ENCODE data around the gene GGT5.
"Not testable (repeated sequence)": the region's sequence is repeated elsewhere in the genome, so short reads cannot be mapped to it uniquely, and the experiment has no call there.

Gene GGT5

DNA sequence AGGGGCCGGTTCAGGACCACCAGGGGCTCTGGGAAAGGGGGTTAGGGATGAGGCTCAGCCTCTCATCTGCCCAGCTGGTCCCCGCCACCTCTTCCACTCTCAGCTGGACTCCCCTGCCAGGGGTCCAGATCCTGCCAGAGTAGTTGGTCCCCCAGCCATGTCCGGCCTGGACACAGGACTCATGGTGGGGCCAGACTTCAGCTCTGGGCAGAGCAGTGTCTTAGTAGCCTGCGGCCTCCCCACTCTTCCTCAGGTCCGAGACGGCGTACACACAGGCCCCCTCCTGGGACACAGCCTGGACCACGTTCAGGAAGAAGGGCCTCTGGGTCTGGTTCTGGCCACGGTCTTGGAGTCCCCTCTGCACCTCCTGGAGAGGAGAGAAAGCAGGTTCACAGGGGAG, 25.1 kb downstream of the GGT5 start:
- H3K36me3 ChIP-seq, result no peaks in the 10 kb centered on the region
- no peak overlapping the region for H3K27ac ChIP-seq
- H3K9me3 ChIP-seq, result no peaks in the 10 kb centered on the region
- no peaks in the 10 kb centered on the region for H3K27me3 ChIP-seq
- peaks cover 0 to 3% of the 10 kb centered on the region in 2 experiments for H3K4me1 ChIP-seq (ENCODE audit: control insufficient read depth in 1 of 2, insufficient read depth in 1 of 2, low read depth in 1 of 2, low read length in 1 of 2)
- TF ChIP-seq, protein P1, sequence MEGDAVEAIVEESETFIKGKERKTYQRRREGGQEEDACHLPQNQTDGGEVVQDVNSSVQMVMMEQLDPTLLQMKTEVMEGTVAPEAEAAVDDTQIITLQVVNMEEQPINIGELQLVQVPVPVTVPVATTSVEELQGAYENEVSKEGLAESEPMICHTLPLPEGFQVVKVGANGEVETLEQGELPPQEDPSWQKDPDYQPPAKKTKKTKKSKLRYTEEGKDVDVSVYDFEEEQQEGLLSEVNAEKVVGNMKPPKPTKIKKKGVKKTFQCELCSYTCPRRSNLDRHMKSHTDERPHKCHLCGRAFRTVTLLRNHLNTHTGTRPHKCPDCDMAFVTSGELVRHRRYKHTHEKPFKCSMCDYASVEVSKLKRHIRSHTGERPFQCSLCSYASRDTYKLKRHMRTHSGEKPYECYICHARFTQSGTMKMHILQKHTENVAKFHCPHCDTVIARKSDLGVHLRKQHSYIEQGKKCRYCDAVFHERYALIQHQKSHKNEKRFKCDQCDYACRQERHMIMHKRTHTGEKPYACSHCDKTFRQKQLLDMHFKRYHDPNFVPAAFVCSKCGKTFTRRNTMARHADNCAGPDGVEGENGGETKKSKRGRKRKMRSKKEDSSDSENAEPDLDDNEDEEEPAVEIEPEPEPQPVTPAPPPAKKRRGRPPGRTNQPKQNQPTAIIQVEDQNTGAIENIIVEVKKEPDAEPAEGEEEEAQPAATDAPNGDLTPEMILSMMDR (IDR thresholded peaks at IDR 0.05), result no peak
- H3K4me3 ChIP-seq (ENCODE audit: low read depth in 1 of 2, low read length in 1 of 2), result no peak overlapping the region

- Histone ChIP-seq H3K36me3 (no peaks in the 10 kb centered on the region), H3K27me3 (no peaks in the 10 kb centered on the region), H3K9me3 (no peaks in the 10 kb centered on the region), H3K27ac (no peak overlapping the region), H3K4me1 (ENCODE audit: control insufficient read depth in 1 of 2, insufficient read depth in 1 of 2, low read depth in 1 of 2, low read length in 1 of 2) (peaks cover 0 to 3% of the 10 kb centered on the region in 2 experiments), H3K4me3 (ENCODE audit: low read depth in 1 of 2, low read length in 1 of 2) (no peak overlapping the region)
- TF ChIP-seq, protein P1 (IDR thresholded peaks at IDR 0.05), result no peak
Measured at GRCh38 chr22:24217384-24217783, 27.5 kb downstream of the GGT5 start.

GRCh38 chr22:24216541-24217209, 28.2 kb downstream of the GGT5 start:
- Histone ChIP-seq H3K9me3 (no peaks in the 10 kb centered on the region), H3K4me3 (ENCODE audit: low read depth in 1 of 2, low read length in 1 of 2) (no peak overlapping the region), H3K4me1 (ENCODE audit: control insufficient read depth in 1 of 2, insufficient read depth in 1 of 2, low read depth in 1 of 2, low read length in 1 of 2) (peaks cover 0 to 3% of the 10 kb centered on the region in 2 experiments), H3K27ac (no peak overlapping the region), H3K27me3 (no peaks in the 10 kb centered on the region), H3K36me3 (no peaks in the 10 kb centered on the region)
- TF ChIP-seq, protein P1 (IDR thresholded peaks at IDR 0.05), result no peak

DNA sequence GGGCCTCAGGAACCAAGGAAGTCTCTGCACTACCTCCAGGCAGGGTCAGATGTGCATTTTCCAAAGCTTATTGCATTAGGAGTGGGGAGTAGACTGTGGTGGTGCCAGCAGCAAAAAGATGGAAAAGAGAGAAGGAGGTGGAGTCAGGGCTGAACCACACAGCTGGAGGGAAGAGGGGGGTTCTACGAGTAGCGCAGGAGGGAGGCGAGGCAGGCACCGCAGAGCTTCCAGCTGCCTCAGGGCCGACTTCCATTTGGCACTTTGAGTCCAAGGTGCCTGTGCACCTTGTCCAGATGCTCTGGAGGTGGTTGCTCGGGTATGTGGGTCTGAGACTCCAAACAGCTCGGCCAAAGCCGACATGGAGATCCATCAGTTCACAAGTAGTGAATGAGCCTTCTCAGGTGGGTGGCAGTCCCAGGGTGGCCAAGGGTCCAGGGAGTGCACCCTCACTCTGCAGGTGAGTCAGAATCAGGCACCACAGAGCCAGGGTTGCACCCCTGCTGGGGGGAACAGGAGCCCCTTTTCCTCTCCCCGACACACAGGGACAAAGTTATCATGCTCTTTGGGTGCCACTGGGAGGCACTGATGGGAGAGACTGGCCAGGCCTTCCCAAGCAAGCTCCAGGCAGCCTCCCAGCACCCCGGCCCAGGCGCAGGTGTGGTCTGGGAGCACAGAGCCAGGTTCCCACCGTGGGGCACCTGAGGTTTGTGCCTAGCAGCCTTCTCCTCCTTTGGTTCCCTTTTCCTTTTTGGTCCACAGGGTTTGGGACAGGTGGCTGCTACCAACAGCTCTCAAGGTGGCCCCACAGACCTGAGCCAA, 30.2 kb downstream of the GGT5 start:
- Histone ChIP-seq H3K4me1 (ENCODE audit: control insufficient read depth in 1 of 2, insufficient read depth in 1 of 2, low read depth in 1 of 2, low read length in 1 of 2) (peaks cover 0 to 7% of the 10 kb centered on the region in 2 experiments), H3K36me3 (no peaks in the 10 kb centered on the region), H3K9me3 (no peaks in the 10 kb centered on the region), H3K4me3 (ENCODE audit: low read depth in 1 of 2, low read length in 1 of 2) (no peak overlapping the region), H3K27me3 (no peaks in the 10 kb centered on the region), H3K27ac (no peak overlapping the region)
- TF ChIP-seq, protein P1 (IDR thresholded peaks at IDR 0.05), result no peak

DNA sequence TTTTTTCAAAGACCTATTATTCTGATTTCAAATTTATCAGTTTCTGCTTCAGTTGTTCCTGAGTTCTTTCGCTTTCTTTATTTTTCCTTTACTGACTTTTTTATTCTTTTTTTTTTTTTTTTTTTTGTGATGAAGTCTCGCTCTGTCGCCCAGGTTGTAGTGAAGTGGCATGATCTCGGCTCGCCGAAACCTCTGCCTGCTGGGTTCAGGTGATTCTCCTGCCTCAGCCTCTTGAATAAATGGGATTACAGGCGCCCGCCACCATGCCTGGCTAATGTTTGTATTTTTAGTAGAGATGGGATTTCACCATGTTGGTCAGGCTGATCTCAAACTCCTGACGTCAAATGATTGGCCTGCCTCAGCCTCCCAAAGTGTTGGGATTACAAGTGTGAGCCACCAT, 31.8 kb downstream of the GGT5 start:
- H3K27ac ChIP-seq; H3K36me3 ChIP-seq; H3K4me3 ChIP-seq (ENCODE audit: low read depth in 1 of 2, low read length in 1 of 2); H3K27me3 ChIP-seq; H3K9me3 ChIP-seq: not testable (repeated sequence)
- H3K4me1 ChIP-seq (ENCODE audit: control insufficient read depth in 1 of 2, insufficient read depth in 1 of 2, low read depth in 1 of 2, low read length in 1 of 2), result peaks cover 16 to 23% of the 10 kb centered on the region in 2 experiments

- not testable (repeated sequence) for H3K4me3 ChIP-seq (ENCODE audit: low read depth in 1 of 2, low read length in 1 of 2); H3K27ac ChIP-seq; H3K9me3 ChIP-seq; H3K36me3 ChIP-seq; H3K27me3 ChIP-seq
- H3K4me1 ChIP-seq (ENCODE audit: control insufficient read depth in 1 of 2, insufficient read depth in 1 of 2, low read depth in 1 of 2, low read length in 1 of 2), result peaks cover 30 to 37% of the 10 kb centered on the region in 2 experiments
Measured at GRCh38 chr22:24211716-24212115, 33.2 kb downstream of the GGT5 start.

DNA sequence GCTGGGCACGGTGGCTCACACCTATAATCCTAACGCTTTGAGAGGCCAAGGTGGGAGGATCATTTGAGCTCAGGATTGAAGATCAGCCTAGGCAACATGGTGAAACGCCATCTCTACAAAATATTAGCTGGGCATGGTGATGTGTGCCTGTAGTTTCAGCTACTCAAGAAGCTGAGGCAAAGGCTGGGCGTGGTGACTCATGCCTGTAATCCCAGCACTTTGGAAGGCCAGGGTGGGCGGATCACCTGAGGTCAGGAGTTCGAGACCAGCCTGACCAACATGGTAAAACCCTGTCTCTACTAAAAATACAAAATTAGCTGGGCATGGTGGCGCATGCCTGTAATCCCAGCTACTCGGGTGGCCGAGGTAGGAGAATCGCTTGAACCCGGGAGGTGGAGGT, 34.5 kb downstream of the GGT5 start:
- peaks cover 43 to 48% of the 10 kb centered on the region in 2 experiments for H3K4me1 ChIP-seq (ENCODE audit: control insufficient read depth in 1 of 2, insufficient read depth in 1 of 2, low read depth in 1 of 2, low read length in 1 of 2)
- not testable (repeated sequence) for H3K27ac ChIP-seq; H3K36me3 ChIP-seq; H3K4me3 ChIP-seq (ENCODE audit: low read depth in 1 of 2, low read length in 1 of 2); H3K9me3 ChIP-seq; H3K27me3 ChIP-seq
